Activated CD4-positive, CD25-positive, alpha-beta regulatory T cell treated with anti-CD3 and anti-CD28 coated beads, Interleukin-2, amount 50 U/mL, for 16 hours (primary cell): ENCODE measurements around the gene NTF4.
A peak's percentile ranks its signal among the peaks of the same experiment; 100 is the strongest.
"Not testable (repeated sequence)": the region's sequence is repeated elsewhere in the genome, so short reads cannot be mapped to it uniquely, and the experiment has no call there.

Experiments
- DNase-seq: peaks from one replicate; pipeline ENCODE4 v3.0.0-alpha.2; 2020; ENCODE audit warnings: low read depth, low spot score

NTF4 gene

GRCh38 chr19:49056902-49057596 is 7.6 kb downstream of the NTF4 start:
- DNase-seq = not testable (repeated sequence)

GRCh38 chr19:49056101-49056901 is 8.3 kb downstream of the NTF4 start:
- no peak for DNase-seq

GRCh38 chr19:49050376-49051033 is 14.1 kb downstream of the NTF4 start:
- DNase-seq = not testable (repeated sequence)

GRCh38 chr19:49049834-49050233 is 14.8 kb downstream of the NTF4 start:
- not testable (repeated sequence) for DNase-seq

- not testable (repeated sequence) for DNase-seq
Observed at GRCh38 chr19:49049011-49049410, 15.6 kb downstream of the NTF4 start, which contains the start of gene CGB8. Gene CGB8, minus strand, starts transcription at chr19:49049111. Its CDS starts 372 bp downstream, at chr19:49048739.

GRCh38 chr19:49043548-49043947 is 21.1 kb downstream of the NTF4 start, which contains the start of gene CGB5:
Gene CGB5, plus strand, starts transcription at chr19:49043848. Its CDS starts 362 bp downstream, at chr19:49044210.
- not testable (repeated sequence) for DNase-seq

GRCh38 chr19:49042666-49043065 is 22.0 kb downstream of the NTF4 start:
- not testable (repeated sequence) for DNase-seq

- DNase-seq = no peak
Observed at GRCh38 chr19:49042177-49042576, 22.4 kb downstream of the NTF4 start.

- DNase-seq = not testable (repeated sequence)
Observed at GRCh38 chr19:49039736-49040135, 24.9 kb downstream of the NTF4 start.

GRCh38 chr19:49038557-49039276 is 25.9 kb downstream of the NTF4 start:
- not testable (repeated sequence) for DNase-seq

GRCh38 chr19:49038111-49038510 is 26.5 kb downstream of the NTF4 start:
- DNase-seq = not testable (repeated sequence)

- DNase-seq = not testable (repeated sequence)
Observed at GRCh38 chr19:49036815-49037214, 27.8 kb downstream of the NTF4 start, which contains the start of gene CGB1. Gene CGB1, minus strand, starts transcription at chr19:49036895. Its CDS starts 184 bp downstream, at chr19:49036711.

- peak; percentile 8 for DNase-seq
Observed at GRCh38 chr19:49031642-49032301, 32.8 kb downstream of the NTF4 start, which contains the start of gene CGB2. Gene CGB2, plus strand, starts transcription at chr19:49031890. Its CDS starts 206 bp downstream, at chr19:49032096.

GRCh38 chr19:49030323-49030722 is 34.3 kb downstream of the NTF4 start:
- DNase-seq = not testable (repeated sequence)

- not testable (repeated sequence) for DNase-seq
Observed at GRCh38 chr19:49029749-49030148, 34.9 kb downstream of the NTF4 start.

- DNase-seq = not testable (repeated sequence)
Observed at GRCh38 chr19:49028686-49029085, 35.9 kb downstream of the NTF4 start.

GRCh38 chr19:49025599-49025998 is 39.0 kb downstream of the NTF4 start:
- DNase-seq = not testable (repeated sequence)

GRCh38 chr19:49025088-49025487 is 39.5 kb downstream of the NTF4 start:
- DNase-seq = not testable (repeated sequence)

- DNase-seq = not testable (repeated sequence)
Observed at GRCh38 chr19:49024233-49024632, 40.4 kb downstream of the NTF4 start, which contains the start of gene CGB3. Gene CGB3, minus strand, starts transcription at chr19:49024333. Its CDS starts 362 bp downstream, at chr19:49023971.

- no peak for DNase-seq
Observed at GRCh38 chr19:49022116-49022515, 42.5 kb downstream of the NTF4 start.
